ENCODE results near the gene DBN1. TPM values are rescaled to one million over a fixed set of nuclear protein-coding genes. Genes with fewer than 3 reads are reported as not detected.
A peak's percentile ranks its signal among the peaks of the same experiment; 100 is the strongest.

DBN1 gene
- total RNA-seq, result 10 to 100 TPM; 47.9 to 50.5 TPM
- polyA plus RNA-seq, result 28.1 TPM

DNA sequence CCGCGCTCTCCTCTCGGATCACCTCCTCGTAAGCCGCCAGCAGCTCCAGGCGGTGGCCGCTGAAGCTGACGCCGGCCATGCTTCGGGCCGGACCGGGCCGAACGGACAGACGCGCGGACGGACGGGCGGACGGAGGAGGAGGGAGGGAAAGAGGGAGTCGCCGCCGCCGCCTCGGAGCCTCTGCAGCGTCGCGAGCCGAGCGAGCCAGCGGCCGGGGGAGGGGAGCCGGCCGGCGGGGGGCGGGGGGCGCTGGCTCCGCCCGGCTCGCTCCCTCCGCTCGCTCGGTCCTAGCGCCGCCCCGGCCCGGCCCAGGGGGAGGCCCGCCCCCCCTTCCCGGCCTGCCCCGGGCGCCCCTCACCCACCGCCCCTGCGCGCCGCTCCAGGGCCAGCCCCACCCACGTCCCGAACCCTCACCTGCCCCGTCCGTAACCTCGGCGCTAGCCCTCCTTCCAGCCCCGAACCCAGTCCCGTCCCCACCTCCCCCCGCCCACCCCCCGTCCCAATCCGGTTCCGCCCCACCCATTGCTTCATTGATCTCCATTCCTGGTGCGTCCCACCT lies at the start of gene DBN1:
DBN1 (minus strand) TSS at position 192 of the 559 bp plus-strand sequence; CDS start at position 79, 113 bp downstream.
- Mint-ChIP-seq H3K4me1 (peaks cover 34 to 56% (median 36%) of the 10 kb centered on the region in 3 donors), H3K36me3 (peaks cover 0 to 6% (median 0%) of the 10 kb centered on the region in 3 donors), H3K27me3 (peaks cover 0 to under 1% of the 10 kb centered on the region in 2 donors), H3K27ac (peak within 1 kb of the TSS; percentile 3 to 92 (median 76)), H3K4me3 (peak within 1 kb of the TSS; percentile 80 to 94 (median 84)), H3K9me3 (no peaks in the 10 kb centered on the region)
- DNase-seq, result no peak
- Histone ChIP-seq H3K36me3 (ENCODE audit: insufficient read depth, low read length) (no peaks in the 10 kb centered on the region), H3K27me3 (ENCODE audit: insufficient read depth, low read length, poor library complexity, severe bottlenecking) (no peaks in the 10 kb centered on the region), H3K4me3 (ENCODE audit: low read length) (peak within 1 kb of the TSS; percentile 45), H3K4me1 (ENCODE audit: insufficient read depth, low read length) (peaks cover 30% of the 10 kb centered on the region), H3K9me3 (ENCODE audit: low read length) (no peaks in the 10 kb centered on the region), H3K27ac (ENCODE audit: low read depth, low read length) (peak within 1 kb of the TSS; percentile 47)
- POLR2A ChIA-PET, result interaction anchor here (0.7 to 1.4 kb wide), 2 partner anchors 24 to 41 kb away, joined by 3 to 4 read pairs; partner anchors contain the start of gene PDLIM7
- CTCF ChIA-PET, result interaction anchor here (1.0 to 12.4 kb wide), 8 partner anchors 8 to 84 kb away, joined by 3 to 103 read pairs (median 11); no protein-coding TSS in a partner anchor

DNA sequence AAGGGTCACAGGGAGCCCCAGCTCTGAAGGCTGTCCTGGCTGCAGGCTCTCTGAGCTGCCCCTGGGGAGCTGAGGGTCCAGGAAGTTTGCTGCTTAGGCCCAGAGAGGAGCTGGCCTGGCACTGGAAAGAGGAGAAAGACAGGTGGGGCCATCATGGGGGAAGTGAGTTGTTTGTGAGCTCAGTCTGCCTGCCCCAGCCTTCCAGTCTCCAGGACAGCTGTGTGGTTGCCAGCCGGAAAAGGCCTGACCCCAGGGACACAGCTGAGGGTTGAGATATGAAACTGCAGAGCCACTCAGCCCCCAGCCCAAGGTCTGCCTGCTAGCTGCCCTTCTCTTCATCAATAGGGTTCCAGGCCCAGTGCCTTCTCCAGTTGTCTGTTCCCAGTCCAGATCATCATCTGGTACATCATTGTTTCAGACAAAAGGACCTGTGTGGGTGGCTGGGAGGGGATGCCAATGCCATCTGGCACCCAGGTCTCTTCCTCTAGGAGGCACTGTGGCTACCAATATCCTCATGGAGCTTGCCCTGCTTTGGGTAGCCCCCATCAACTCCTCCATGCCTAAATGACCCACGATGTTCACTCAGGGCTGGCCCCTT lies 47.6 kb upstream of the DBN1 start:
- H3K4me1 Mint-ChIP-seq, result peaks cover 33 to 49% (median 46%) of the 10 kb centered on the region in 3 donors
- ChIA-PET POLR2A (no interaction called here), CTCF (interaction anchor here (1.6 kb wide), 1 partner anchor 20 kb away, joined by 7 read pairs; no protein-coding TSS in a partner anchor)

DNA sequence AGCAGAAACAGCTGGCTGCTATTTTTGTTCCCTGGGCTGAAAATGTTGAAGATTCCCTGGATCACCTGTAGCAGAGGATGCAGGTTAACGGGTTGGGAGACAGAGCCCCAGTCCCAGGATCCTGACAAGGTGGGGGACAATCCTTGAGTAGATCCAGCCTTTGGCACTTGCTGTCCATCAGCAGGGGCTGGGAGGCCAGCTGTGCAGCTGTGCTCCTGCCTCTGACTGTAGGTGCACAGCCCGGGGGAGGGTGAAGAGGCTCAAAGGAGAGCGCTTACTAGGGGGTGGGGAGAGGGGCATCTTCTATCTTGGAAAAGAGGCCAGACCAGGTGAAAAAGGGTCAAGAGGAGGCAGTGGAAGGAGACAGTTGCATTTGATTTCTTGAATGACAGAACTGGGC lies 46.8 kb upstream of the DBN1 start:
- Histone ChIP-seq H3K4me1 (ENCODE audit: insufficient read depth, low read length) (peaks cover 29% of the 10 kb centered on the region), H3K4me3 (ENCODE audit: low read length) (no peak overlapping the region), H3K27ac (ENCODE audit: low read depth, low read length) (no peak overlapping the region), H3K27me3 (ENCODE audit: insufficient read depth, low read length, poor library complexity, severe bottlenecking) (no peaks in the 10 kb centered on the region), H3K9me3 (ENCODE audit: low read length) (no peaks in the 10 kb centered on the region), H3K36me3 (ENCODE audit: insufficient read depth, low read length) (peaks cover 11% of the 10 kb centered on the region)
- ChIA-PET POLR2A (no interaction called here), CTCF (no interaction called here)
- Mint-ChIP-seq H3K4me1 (peaks cover 40 to 56% (median 53%) of the 10 kb centered on the region in 3 donors), H3K27me3 (peaks cover 0 to 2% of the 10 kb centered on the region in 2 donors), H3K4me3 (peak overlapping the region in 3 of 7 donors; percentile 5 to 33 (median 10)), H3K27ac (peak overlapping the region in 7 of 8 donors; percentile 15 to 77 (median 56)), H3K36me3 (peaks cover 1 to 52% (median 5%) of the 10 kb centered on the region in 3 donors), H3K9me3 (no peaks in the 10 kb centered on the region)
- DNase-seq, result no peak

More for the DNA sequence above, 47.6 kb upstream of the DBN1 start:
- Histone ChIP-seq H3K36me3 (ENCODE audit: insufficient read depth, low read length) (peaks cover 11% of the 10 kb centered on the region), H3K27me3 (ENCODE audit: insufficient read depth, low read length, poor library complexity, severe bottlenecking) (no peaks in the 10 kb centered on the region), H3K27ac (ENCODE audit: low read depth, low read length) (no peak overlapping the region), H3K4me1 (ENCODE audit: insufficient read depth, low read length) (peaks cover 22% of the 10 kb centered on the region), H3K4me3 (ENCODE audit: low read length) (no peak overlapping the region), H3K9me3 (ENCODE audit: low read length) (no peaks in the 10 kb centered on the region)
- peaks cover 0 to 45% (median 2%) of the 10 kb centered on the region in 3 donors for H3K36me3 Mint-ChIP-seq
- H3K4me3 Mint-ChIP-seq, result peak overlapping the region in 3 of 7 donors; percentile 12 to 60 (median 32)
- peak overlapping the region; percentile 12 to 81 (median 59) for H3K27ac Mint-ChIP-seq
- no peaks in the 10 kb centered on the region for H3K9me3 Mint-ChIP-seq
- H3K27me3 Mint-ChIP-seq, result peaks cover 0 to 2% of the 10 kb centered on the region in 2 donors
- DNase-seq, result no peak

DNA sequence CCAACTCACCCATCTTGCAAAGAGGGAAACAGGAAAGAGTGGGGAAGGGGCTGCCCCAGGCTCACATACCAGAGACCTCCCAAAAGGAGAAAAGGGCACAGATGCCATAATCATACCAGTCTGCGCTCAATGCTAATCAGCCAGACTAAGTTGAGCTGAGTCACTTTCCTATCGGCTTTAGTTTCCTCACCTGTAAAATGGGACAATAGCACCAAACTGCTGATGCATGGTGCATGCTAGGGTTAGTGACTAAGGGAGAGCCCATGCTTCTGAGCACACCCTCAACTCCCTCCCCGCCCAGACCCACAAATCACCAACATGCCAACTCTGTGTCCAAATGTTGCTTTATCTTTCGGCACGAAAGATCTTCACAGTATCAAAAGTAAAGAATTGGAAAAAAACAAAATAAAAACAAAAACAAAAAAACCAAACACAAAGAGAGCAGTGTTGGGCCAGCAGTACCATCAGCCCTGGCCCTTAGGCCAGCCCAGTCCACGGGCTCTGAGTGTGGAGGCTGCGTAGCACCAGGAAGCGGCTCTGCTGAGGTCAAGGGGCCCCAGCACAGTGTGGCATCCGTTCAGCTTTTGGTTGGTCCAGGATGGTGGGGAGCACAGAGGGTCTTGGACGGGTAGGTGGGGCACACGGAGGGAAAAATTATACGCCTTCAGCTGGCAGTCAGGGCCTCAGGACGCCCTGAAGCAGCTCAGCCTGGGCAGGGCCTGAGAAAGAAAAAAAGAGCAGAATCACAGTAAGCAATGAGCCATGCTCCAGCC lies 46.2 kb upstream of the DBN1 start:
- POLR2A ChIA-PET, result no interaction called here
- Histone ChIP-seq H3K27me3 (ENCODE audit: insufficient read depth, low read length, poor library complexity, severe bottlenecking) (no peaks in the 10 kb centered on the region), H3K9me3 (ENCODE audit: low read length) (no peaks in the 10 kb centered on the region), H3K36me3 (ENCODE audit: insufficient read depth, low read length) (peaks cover 7% of the 10 kb centered on the region), H3K27ac (ENCODE audit: low read depth, low read length) (no peak overlapping the region), H3K4me1 (ENCODE audit: insufficient read depth, low read length) (peaks cover 29% of the 10 kb centered on the region), H3K4me3 (ENCODE audit: low read length) (no peak overlapping the region)
- Mint-ChIP-seq H3K9me3 (no peaks in the 10 kb centered on the region), H3K27me3 (peaks cover 0 to 2% of the 10 kb centered on the region in 2 donors), H3K4me3 (peak overlapping the region in 2 of 7 donors; percentile 33 to 45), H3K27ac (peak overlapping the region in 5 of 8 donors; percentile 15 to 70 (median 54)), H3K4me1 (peaks cover 42 to 61% (median 57%) of the 10 kb centered on the region in 3 donors), H3K36me3 (peaks cover 3 to 55% (median 5%) of the 10 kb centered on the region in 3 donors)
- CTCF ChIA-PET, result no interaction called here
- no peak for DNase-seq

DNA sequence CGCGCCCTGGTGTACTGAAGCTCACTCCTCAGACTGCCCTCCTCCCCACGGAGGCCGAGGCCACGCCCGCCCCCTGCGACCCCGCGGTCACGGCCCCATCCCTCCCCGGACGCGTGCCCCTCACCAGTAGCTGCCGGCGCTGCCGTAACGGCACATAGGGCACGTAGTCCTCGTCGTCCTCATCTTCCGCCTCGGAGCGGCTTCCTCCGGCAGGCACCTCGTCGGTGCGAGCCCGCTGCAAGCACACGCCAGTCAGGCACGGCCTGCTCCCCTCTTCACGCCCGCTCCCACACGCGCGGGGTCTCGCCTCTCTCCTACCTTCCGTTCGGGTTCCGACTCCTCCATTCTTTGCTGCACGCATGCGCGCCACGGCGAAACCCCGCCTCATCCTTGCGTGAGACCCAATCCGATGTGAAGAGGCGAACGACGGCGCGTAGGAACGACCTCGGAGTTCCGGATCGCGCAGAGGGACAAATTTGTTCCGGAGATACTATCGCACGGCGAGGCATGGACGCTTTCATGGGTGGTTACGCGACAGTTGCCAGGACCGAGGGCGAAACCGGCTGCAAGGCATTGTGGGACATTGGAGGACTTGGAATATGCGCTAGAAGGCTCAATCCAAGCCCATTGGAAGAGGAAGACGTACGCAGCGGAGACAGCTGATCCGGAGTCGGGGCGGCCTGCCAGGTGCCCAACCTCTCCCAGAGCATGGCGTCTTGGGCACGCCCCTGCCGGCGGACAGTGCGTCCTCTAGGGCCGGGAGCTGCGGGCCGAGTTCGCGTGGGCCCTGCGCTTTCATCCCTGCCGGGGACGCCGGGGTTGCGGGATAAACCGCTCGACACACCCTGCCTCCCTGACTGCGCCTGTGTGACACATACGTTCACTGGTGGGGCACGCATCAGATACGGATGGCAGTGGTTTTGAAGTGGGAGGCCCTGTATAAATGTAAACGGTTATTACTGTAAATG lies 43.5 kb upstream of the DBN1 start, which contains the start of gene DDX41:
DDX41 (minus strand) TSS at position 361 of the 968 bp plus-strand sequence; CDS start at position 345, 16 bp downstream.
- CTCF ChIA-PET, result interaction anchor here (1.5 to 1.9 kb wide), 4 partner anchors 15 to 208 kb away, joined by 5 to 16 read pairs (median 6); partner anchors contain the start of gene PDLIM7
- peaks cover 44 to 67% (median 55%) of the 10 kb centered on the region in 3 donors for H3K4me1 Mint-ChIP-seq
- H3K4me3 ChIP-seq (ENCODE audit: low read length), result peak within 1 kb of the TSS; percentile 85
- H3K27ac Mint-ChIP-seq, result peak within 1 kb of the TSS; percentile 82 to 98 (median 94)
- H3K9me3 ChIP-seq (ENCODE audit: low read length), result no peaks in the 10 kb centered on the region
- POLR2A ChIA-PET, result interaction anchor here (1.2 to 1.4 kb wide), 2 partner anchors 8 to 383 kb away, joined by 3 to 4 read pairs; partner anchors contain the start of gene NSD1
- peak within 1 kb of the TSS; percentile 75 for H3K27ac ChIP-seq (ENCODE audit: low read depth, low read length)
- peaks cover 29% of the 10 kb centered on the region for H3K4me1 ChIP-seq (ENCODE audit: insufficient read depth, low read length)
- no peaks in the 10 kb centered on the region for H3K9me3 Mint-ChIP-seq
- H3K27me3 ChIP-seq (ENCODE audit: insufficient read depth, low read length, poor library complexity, severe bottlenecking), result no peaks in the 10 kb centered on the region
- H3K36me3 Mint-ChIP-seq, result peaks cover 5 to 69% (median 7%) of the 10 kb centered on the region in 3 donors
- H3K36me3 ChIP-seq (ENCODE audit: insufficient read depth, low read length), result peaks cover 19% of the 10 kb centered on the region
- peak within 1 kb of the TSS; percentile 92 to 100 (median 95) for H3K4me3 Mint-ChIP-seq
- peak; percentile 91 to 97 (median 94) for DNase-seq
- peaks cover 0 to 2% of the 10 kb centered on the region in 2 donors for H3K27me3 Mint-ChIP-seq

DNA sequence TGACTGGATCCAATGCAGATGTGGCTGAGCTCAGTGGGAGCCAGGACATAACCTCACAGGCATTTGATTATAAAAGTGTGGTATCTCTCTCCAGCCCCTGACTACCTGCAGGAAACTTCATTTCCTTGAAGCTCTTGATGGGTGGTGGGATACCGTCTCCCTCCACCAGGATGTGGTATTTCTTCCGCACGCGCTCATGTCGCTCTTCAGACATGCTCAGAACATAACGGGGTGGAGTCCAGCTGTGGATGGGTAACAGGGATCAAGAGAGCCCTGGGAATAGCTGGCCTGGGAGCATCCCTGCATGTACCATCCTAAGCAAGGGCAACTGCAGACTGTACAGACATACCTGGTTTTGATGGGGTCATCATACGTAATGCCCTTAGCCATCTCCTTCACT lies 42.1 kb upstream of the DBN1 start:
- H3K27ac Mint-ChIP-seq, result peak overlapping the region in 4 of 8 donors; percentile 43 to 96 (median 62)

More for the DNA sequence above, 42.1 kb upstream of the DBN1 start:
- peaks cover 0 to under 1% of the 10 kb centered on the region in 2 donors for H3K27me3 Mint-ChIP-seq
- peak overlapping the region; percentile 63 to 100 (median 95) for H3K4me3 Mint-ChIP-seq
- peaks cover 21% of the 10 kb centered on the region for H3K4me1 ChIP-seq (ENCODE audit: insufficient read depth, low read length)
- H3K9me3 Mint-ChIP-seq, result no peaks in the 10 kb centered on the region
- peaks cover 5 to 70% (median 7%) of the 10 kb centered on the region in 3 donors for H3K36me3 Mint-ChIP-seq
- peaks cover 23% of the 10 kb centered on the region for H3K36me3 ChIP-seq (ENCODE audit: insufficient read depth, low read length)
- no peaks in the 10 kb centered on the region for H3K27me3 ChIP-seq (ENCODE audit: insufficient read depth, low read length, poor library complexity, severe bottlenecking)
- CTCF ChIA-PET, result interaction anchor here (1.2 to 1.9 kb wide), 5 partner anchors 14 to 207 kb away, joined by 3 to 16 read pairs (median 5); partner anchors contain the start of gene PDLIM7
- peaks cover 39 to 54% (median 44%) of the 10 kb centered on the region in 3 donors for H3K4me1 Mint-ChIP-seq
- peak overlapping the region; percentile 75 for H3K27ac ChIP-seq (ENCODE audit: low read depth, low read length)
- POLR2A ChIA-PET, result interaction anchor here (1.2 to 1.4 kb wide), 2 partner anchors 9 to 381 kb away, joined by 3 to 4 read pairs; partner anchors contain the start of gene NSD1
- no peak for DNase-seq
- H3K4me3 ChIP-seq (ENCODE audit: low read length), result peak overlapping the region; percentile 85
- H3K9me3 ChIP-seq (ENCODE audit: low read length), result no peaks in the 10 kb centered on the region

All from CD8-positive, alpha-beta memory T cell (primary cell).